Activated T-helper 1 cell treated with anti-CD3 and anti-CD28 coated beads, Interleukin-2, amount 50 U/mL, for 16 hours (primary cell): ENCODE results near the gene GRAMD1C.

Source experiments
- DNase-seq, 2 donors: peaks; one replicate each; pipeline ENCODE4 v3.0.0-alpha.2; 2020; ENCODE audit warnings: low read depth in 1 of 2, low spot score in 1 of 2

The GRAMD1C gene

GRCh38 chr3:113948015-113948917 lies 109.7 kb downstream of the GRAMD1C start:
- DNase-seq = peak in 1 of 2 donors; percentile 13

DNA sequence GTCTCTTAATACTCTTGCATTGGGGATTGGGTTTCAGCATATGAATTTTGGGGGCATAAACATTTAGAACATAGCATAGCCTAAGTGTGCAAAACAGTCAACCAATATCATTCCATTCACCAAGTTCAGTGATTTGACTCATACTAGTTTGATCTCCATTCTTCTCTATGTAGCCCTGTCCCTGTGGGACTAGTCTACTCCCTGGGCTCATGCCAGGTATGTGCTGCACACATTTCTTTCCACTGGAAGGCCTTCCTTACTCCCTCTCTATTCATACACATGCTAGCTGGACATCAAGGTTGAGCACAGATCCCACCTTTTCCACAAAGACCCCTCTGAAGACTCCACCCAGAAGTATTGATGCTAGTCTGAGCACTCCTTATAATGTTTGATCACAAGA lies 114.3 kb downstream of the GRAMD1C start:
- no peak for DNase-seq

GRCh38 chr3:113953677-113954076 lies 115.1 kb downstream of the GRAMD1C start:
- no peak for DNase-seq

- no peak for DNase-seq
Measured at GRCh38 chr3:113954091-113954685, 115.6 kb downstream of the GRAMD1C start.

DNA sequence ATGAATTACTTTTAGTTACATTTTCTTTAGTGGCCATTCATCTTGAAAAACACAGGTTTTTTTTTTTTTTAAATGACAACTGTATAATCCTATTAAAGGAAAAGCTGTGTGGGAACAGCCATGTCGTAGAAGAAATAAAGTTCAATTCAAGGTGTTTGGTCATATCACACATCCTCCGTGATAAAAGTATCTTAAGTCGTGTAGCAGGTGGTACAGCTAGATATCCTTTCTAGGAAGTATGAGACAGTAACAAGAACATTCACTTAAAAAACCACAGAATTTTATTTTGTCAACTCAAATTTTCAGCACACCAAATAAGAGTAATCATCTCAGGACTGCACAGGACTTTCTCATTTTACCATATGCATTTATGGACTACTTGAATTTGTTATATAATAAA lies 125.3 kb downstream of the GRAMD1C start:
- DNase-seq = no peak

DNA sequence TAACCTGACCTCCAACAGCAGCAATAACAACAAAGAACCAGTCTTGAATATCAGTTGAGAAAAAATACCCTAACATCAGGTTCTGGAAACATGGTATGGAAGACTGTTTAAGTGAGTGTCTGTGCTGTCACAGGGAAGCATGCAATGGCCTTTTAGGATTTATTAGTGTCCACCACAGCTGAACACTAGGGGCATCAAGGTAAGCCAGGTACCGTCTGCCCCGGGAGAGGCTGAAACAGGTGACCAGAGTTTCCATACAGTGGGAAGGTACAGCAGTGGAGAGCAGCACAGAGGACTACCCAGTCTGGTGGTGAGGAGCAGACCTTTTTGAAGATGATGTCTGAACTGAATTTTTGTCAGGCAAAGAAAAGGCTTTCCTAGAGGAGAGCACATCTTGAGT lies 127.6 kb downstream of the GRAMD1C start:
- DNase-seq = no peak

DNA sequence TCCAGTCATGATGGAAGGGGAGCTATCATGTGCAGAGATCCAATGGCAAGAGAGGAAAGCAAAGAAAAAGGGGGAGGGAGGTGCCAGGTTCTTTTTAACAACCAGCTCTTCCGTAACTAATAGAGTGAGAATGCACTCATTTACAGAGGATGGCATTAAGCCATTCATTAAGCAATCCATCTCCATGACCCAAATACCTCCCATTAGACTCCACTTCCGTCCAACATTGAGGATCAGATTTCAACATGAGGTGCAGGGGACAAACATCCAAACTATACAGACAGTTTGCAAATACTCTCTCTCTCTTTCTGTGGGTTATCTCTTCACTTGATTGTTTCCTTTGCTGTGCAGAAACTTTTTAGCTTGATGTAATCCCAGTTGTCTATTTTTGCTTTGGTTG lies 130.4 kb downstream of the GRAMD1C start:
- DNase-seq = no peak

GRCh38 chr3:113977822-113978221 lies 139.2 kb downstream of the GRAMD1C start:
- no peak for DNase-seq

DNA sequence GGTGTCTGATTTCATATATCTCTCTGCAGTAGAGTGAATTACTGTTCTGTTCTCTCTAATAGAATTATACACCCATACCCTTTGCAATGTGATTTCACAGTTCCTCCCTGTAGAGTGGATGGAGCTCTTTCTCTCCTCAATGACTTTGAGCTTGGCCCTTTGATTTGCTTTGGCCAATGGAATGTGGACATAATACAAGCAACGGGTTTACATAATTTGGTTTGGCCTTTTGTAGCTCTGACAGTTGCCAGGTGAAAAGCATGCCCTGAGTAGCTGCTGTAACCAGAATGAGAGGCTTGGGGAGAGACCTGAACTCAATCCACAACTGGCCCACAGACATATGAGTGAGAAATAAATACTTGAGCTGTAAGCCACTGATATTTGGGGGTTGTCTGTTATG lies 141.3 kb downstream of the GRAMD1C start:
- DNase-seq = no peak

GRCh38 chr3:113981803-113982202 lies 143.2 kb downstream of the GRAMD1C start:
- no peak for DNase-seq

DNA sequence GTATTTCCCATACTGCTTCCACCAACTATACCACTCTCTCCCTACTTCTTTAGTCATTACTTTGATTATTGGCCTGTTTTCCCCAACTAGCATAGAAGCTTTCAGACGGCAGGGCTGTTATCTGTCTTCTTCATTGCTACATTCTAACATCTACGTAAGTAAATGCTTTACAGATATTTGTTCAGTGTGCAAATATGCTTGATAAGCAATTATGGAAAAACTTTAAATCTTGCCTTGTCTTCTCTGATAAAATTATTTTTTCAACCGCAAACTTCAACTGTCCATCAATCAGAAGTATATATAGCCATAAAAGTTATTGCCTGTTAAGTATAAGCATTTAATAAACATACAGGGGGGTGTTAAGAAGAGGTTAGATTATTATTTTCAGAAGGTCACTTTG lies 145.0 kb downstream of the GRAMD1C start:
- DNase-seq = no peak

GRCh38 chr3:113985541-113985940 lies 147.0 kb downstream of the GRAMD1C start:
- no peak for DNase-seq
